K562 (cell line): ENCODE results near the gene CBX2. TPM values are rescaled to one million over a fixed set of nuclear protein-coding genes. Genes with fewer than 3 reads are reported as not detected.

Experiments
- ATAC-seq: fragments of 200-7000 bp; cut with Tn5 transposase; 3 replicates; pipeline ENCODE4 v1.9.1; 2020; ENCODE audit warnings: moderate library complexity
- Bru-seq: library from RNA; stranded (reverse); fragments of 400-500 nt; gene quantifications from one replicate; lab custom pipeline; 2021; lab: Mats Ljungman, UMichigan
- BruChase-seq, 2 experiments: library from RNA; stranded (reverse); fragments of 400-500 nt; gene quantifications; one replicate each; lab custom pipeline; 2021; lab: Mats Ljungman, UMichigan
- BruUV-seq: library from RNA; stranded (reverse); fragments of 400-500 nt; replicated peaks from 2 replicates; lab custom pipeline; 2021; lab: Mats Ljungman, UMichigan
- CTCF ChIA-PET: fragments of 300-600 bp; formaldehyde crosslinking; extraction: SDS; loops from one replicate; lab custom pipeline; 2021; ENCODE audit warnings: low intra/inter-chr PET ratio; lab: Yijun Ruan, JAX
- POLR2A ChIA-PET: fragments of 300-600, 350-650 bp; sonication (Branson Sonifier 250); formaldehyde crosslinking; extraction: SDS; loops from one replicate; lab custom pipeline; 2021; ENCODE audit warnings: antibody characterized with exemption, inconsistent platforms; lab: Yijun Ruan, JAX
- DNase-seq, 4 experiments: peaks; one replicate each; pipeline versions ENCODE4 v3.0.0 to v3.0.0-alpha.2; 2011 to 2018; ENCODE audit warnings: low spot score in 3 of 4, mixed read lengths in 3 of 4; ENCODE audit errors: extremely low read depth in 1 of 4
- FAIRE-seq: peaks from 2 replicates; lab custom pipeline; 2011; peaks lifted over from hg19 to GRCh38; lab: Jason Lieb, UNC
- H2AFZ ChIP-seq: 2 replicates; pipeline ENCODE4 v1.6.0; 2011; ENCODE audit warnings: low read depth, low read length, control low read depth, inconsistent platforms
- H3K27ac ChIP-seq: fragments of 200-600 bp; 3 replicates; pipeline ENCODE4 v1.8.0; 2011; ENCODE audit warnings: low read depth, mild to moderate bottlenecking, control low read depth, inconsistent platforms, low read length, moderate library complexity, mixed read lengths; ENCODE audit errors: extremely low read depth
- H3K27me3 ChIP-seq, 2 experiments: fragments of 300-600 bp in 1 of 2; 2 replicates in 1 of 2; 3 replicates in 1 of 2; pipeline versions ENCODE4 v1.6.0 to v1.8.0; 2011; ENCODE audit warnings: inconsistent platforms in 2 of 2, low read length in 2 of 2, mild to moderate bottlenecking in 1 of 2, mixed read lengths in 1 of 2, moderate library complexity in 1 of 2; ENCODE audit not compliant: control insufficient read depth in 2 of 2, insufficient read depth in 2 of 2
- H3K36me3 ChIP-seq: fragments of 300-600 bp; 3 replicates; pipeline ENCODE4 v1.8.0; 2011; ENCODE audit warnings: mild to moderate bottlenecking, low read length, inconsistent platforms; ENCODE audit not compliant: control insufficient read depth, insufficient read depth
- H3K4me1 ChIP-seq, 2 experiments: fragments of 200-600 bp in 1 of 2; replicated peaks in 1 of 2; 2 replicates in 1 of 2; 3 replicates in 1 of 2; pipeline versions ENCODE4 v1.5.1 to v1.8.0; 2011; ENCODE audit warnings: inconsistent platforms in 2 of 2, low read length in 2 of 2, mild to moderate bottlenecking in 1 of 2, mixed read lengths in 1 of 2, moderate library complexity in 1 of 2; ENCODE audit not compliant: control insufficient read depth in 2 of 2, insufficient read depth in 2 of 2
- H3K4me2 ChIP-seq: 2 replicates; pipeline ENCODE4 v1.6.1; 2011; ENCODE audit warnings: low read length, control low read depth, inconsistent platforms, mixed read lengths; ENCODE audit not compliant: insufficient read depth
- H3K4me3 ChIP-seq: fragments of 200-600 bp; sonication (generic), shearing (Covaris generic); 2 replicates; pipeline ENCODE4 v1.5.1; 2016; ENCODE audit warnings: control low read depth, inconsistent platforms
- H3K79me2 ChIP-seq: fragments of 200-600 bp; 3 replicates; pipeline ENCODE4 v1.8.0; 2011; ENCODE audit warnings: low read length, inconsistent platforms; ENCODE audit not compliant: control insufficient read depth, insufficient read depth
- H3K9ac ChIP-seq, 2 experiments: 2 replicates each; pipeline versions ENCODE4 v1.6.0 to v1.6.1; 2011; ENCODE audit warnings: low read depth in 2 of 2, low read length in 2 of 2, control low read depth in 1 of 2, inconsistent platforms in 1 of 2, mild to moderate bottlenecking in 1 of 2, mixed read lengths in 1 of 2; ENCODE audit not compliant: insufficient read depth in 1 of 2
- H3K9me1 ChIP-seq: one replicate; pipeline ENCODE4 v1.6.0; 2011; ENCODE audit warnings: inconsistent platforms, mild to moderate bottlenecking, low read length, moderate library complexity; ENCODE audit not compliant: control insufficient read depth, insufficient read depth
- H3K9me3 ChIP-seq: replicated peaks from 2 replicates; pipeline ENCODE4 v1.5.1; 2011; ENCODE audit warnings: low read depth, low read length, inconsistent platforms; ENCODE audit not compliant: control insufficient read depth, insufficient read depth
- H4K20me1 ChIP-seq: replicated peaks from 2 replicates; pipeline ENCODE4 v1.6.1; 2011; ENCODE audit warnings: low read length, inconsistent platforms, mixed read lengths; ENCODE audit not compliant: control insufficient read depth, insufficient read depth
- CHCHD3 ChIP-seq: fragments of 250-450 bp; sonication (Bioruptor Pico); IDR thresholded peaks from 2 replicates; pipeline ENCODE4 v2.1.2; 2022; ENCODE audit warnings: mild to moderate bottlenecking
- DDX20 ChIP-seq: fragments of 450-650 bp; IDR thresholded peaks from 2 replicates; pipeline ENCODE4 v1.6.1; 2016; ENCODE audit warnings: missing genetic modification characterization, low read depth, mild to moderate bottlenecking, missing compliant biosample characterization, moderate library complexity
- LARP7 ChIP-seq: fragments of 450-650 bp; IDR thresholded peaks from 2 replicates; pipeline ENCODE4 v1.6.1; 2016
- NONO ChIP-seq, 2 experiments: fragments of 200-400 bp in 1 of 2; fragments of 450-650 bp in 1 of 2; formaldehyde crosslinking in 1 of 2; IDR thresholded peaks; 2 replicates each; pipeline ENCODE4 v1.6.1; 2017; ENCODE audit warnings: low read depth in 2 of 2, mild to moderate bottlenecking in 2 of 2, moderate library complexity in 2 of 2, low read length in 1 of 2
- OTX1 ChIP-seq: fragments of 450-650 bp; formaldehyde crosslinking; IDR thresholded peaks from 2 replicates; pipeline ENCODE4 v1.4.0; 2022; ENCODE audit warnings: mild to moderate bottlenecking
- RNF2 ChIP-seq: sonication (generic); IDR thresholded peaks from 2 replicates; pipeline ENCODE4 v1.6.1; 2016
- WGBS: fragments of 100-300 bp; shearing (Covaris generic); methylation state at CpG from one replicate; pipeline ENCODE4 v1.1.6; 2016; ENCODE audit warnings: low coverage, mixed read lengths; ENCODE audit not compliant: insufficient coverage; ENCODE audit errors: missing lambda C conversion rate; 5-methylcytosine and 5-hydroxymethylcytosine counted together
- in situ Hi-C: fragments of 300-500 bp; cut with MboI; formaldehyde crosslinking; loops from 4 replicates; pipeline ENCODE4 v1.15.0; 2018; ENCODE audit warnings: inconsistent platforms, mixed read lengths
- intact Hi-C: fragments of 100-400 bp; cut with micrococcal nuclease; formaldehyde crosslinking; loops from 2 replicates; pipeline ENCODE4 v1.14.2; 2022
- long read RNA-seq, 3 experiments: library from polyadenylated mRNA in 2 of 3; library from RNA in 1 of 3; unstranded in 2 of 3; stranded (forward) in 1 of 3; transcript quantifications; one replicate each; pipeline ENCODE4 v2.0.0, GENCODE V29; 2019 to 2022
- polyA minus RNA-seq, 3 experiments: library from RNA; depleted of rRNA, polyadenylated mRNA; stranded (reverse); fragments of >200 nt; gene quantifications; 2 replicates each; pipeline ENCODE4 v1.2.3, GENCODE V29; 2011
- polyA plus RNA-seq, 8 experiments: library from polyadenylated mRNA; depleted of rRNA in 4 of 8; stranded (reverse) in 5 of 8; unstranded in 3 of 8; fragments of >200 nt; fragmentation: Nextera tagmentation in 2 of 8; fragmentation: Illumina TruSeq in 1 of 8; extraction: Ambion mirVana in 2 of 8; extraction: Trizol in 1 of 8; gene quantifications; 2 replicates each; pipeline versions ENCODE4 v1.2.1 to v1.2.3, GENCODE V29; 2011 to 2014; ENCODE audit warnings: inconsistent platforms in 1 of 8, missing spikeins in 1 of 8
- total RNA-seq, 7 experiments: library from RNA; depleted of rRNA in 6 of 7; stranded (reverse); fragments of >200 nt in 6 of 7; fragmentation: Illumina TruSeq in 2 of 7; extraction: Trizol in 2 of 7; gene quantifications; 2 replicates each; pipeline versions ENCODE4 v1.2.1 to v1.2.3, GENCODE V29; 2011 to 2021; ENCODE audit warnings: low replicate concordance in 1 of 7
- TF ChIP-seq, protein P1 (sequence below): IDR thresholded peaks from 3 replicates; pipeline ENCODE4 v1.6.1; 2011; ENCODE audit warnings: borderline replicate concordance, mild to moderate bottlenecking; ENCODE audit not compliant: insufficient read length, insufficient read depth
- TF ChIP-seq, protein P2 (sequence below): fragments of 450-650 bp; formaldehyde crosslinking; IDR thresholded peaks from 2 replicates; pipeline ENCODE4 v1.4.0; 2022; ENCODE audit warnings: missing genetic modification characterization

The CBX2 gene
- 20.1 and 55.7 TPM in 2 replicates for total RNA-seq (2011; cell fraction: chromatin; rRNA removed; ENCODE audit: low replicate concordance)
- total RNA-seq (2011; cell fraction: nucleolus; rRNA removed) = 37.1 and 52.4 TPM in 2 replicates
- 27.8 and 34.1 TPM in 2 replicates for total RNA-seq (2011; cell fraction: nucleoplasm; rRNA removed)
- total RNA-seq (2014; rRNA removed) (18.2 and 23.6 TPM in 2 replicates), total RNA-seq (2014; rRNA removed; fragmentation: Illumina TruSeq; extraction: Trizol) (6.9 and 8.4 TPM in 2 replicates), total RNA-seq (2015; rRNA removed; fragmentation: Illumina TruSeq; extraction: Trizol) (16.5 and 18.1 TPM in 2 replicates), total RNA-seq (2021) (26.9 and 28.5 TPM in 2 replicates), polyA plus RNA-seq (2011; rRNA removed) (13.9 and 18.3 TPM in 2 replicates), polyA plus RNA-seq (2014; fragmentation: Illumina TruSeq; extraction: Trizol) (13.9 and 16.9 TPM in 2 replicates), polyA plus RNA-seq (2014; fragmentation: Nextera tagmentation; extraction: Ambion mirVana) (1 to 10 TPM in 1 of 2 experiments, under 1 TPM in 1; 0.66 to 1.0 TPM), polyA plus RNA-seq (2014; rRNA removed) (17.4 and 18.4 TPM in 2 replicates), polyA minus RNA-seq (2011; rRNA and poly(A)+ RNA removed) (10.0 and 14.9 TPM in 2 replicates), Bru-seq, nascent RNA (percentile 78 among the genes with signal in this experiment), BruChase-seq, experiment 1, labeled RNA remaining after a 2-hour chase (percentile 68 among the genes with signal in this experiment), BruChase-seq, experiment 2, labeled RNA remaining after a 6-hour chase (percentile 69 among the genes with signal in this experiment)
- 17.2 and 30.0 TPM in 2 replicates for polyA plus RNA-seq (2011; cell fraction: cytosol; rRNA removed)
- polyA plus RNA-seq (2011; cell fraction: nucleus; rRNA removed) = 35.0 and 55.5 TPM in 2 replicates
- polyA plus RNA-seq (2012) = 13.0 and 18.6 TPM in 2 replicates
- 20.6 and 24.0 TPM in 2 replicates for polyA minus RNA-seq (2011; cell fraction: cytosol; rRNA and poly(A)+ RNA removed)
- polyA minus RNA-seq (2011; cell fraction: nucleus; rRNA and poly(A)+ RNA removed) = 18.0 and 19.1 TPM in 2 replicates
- long read RNA-seq, experiment 1, full-length matches to known transcripts = 21 of 214 reads
- long read RNA-seq, experiment 1, partial matches to known transcripts = 179 of 214 reads
- long read RNA-seq, experiment 1, other reads (novel, unspliced or antisense) = 14 of 214 reads
- long read RNA-seq, experiment 2, full-length matches to known transcripts = 6 of 48 reads
- long read RNA-seq, experiment 2, partial matches to known transcripts = 3 of 48 reads
- long read RNA-seq, experiment 2, other reads (novel, unspliced or antisense) = 39 of 48 reads
- long read RNA-seq, experiment 3, partial matches to known transcripts = 0 of 8 reads
- long read RNA-seq, experiment 3, other reads (novel, unspliced or antisense) = 7 of 8 reads

DNA sequence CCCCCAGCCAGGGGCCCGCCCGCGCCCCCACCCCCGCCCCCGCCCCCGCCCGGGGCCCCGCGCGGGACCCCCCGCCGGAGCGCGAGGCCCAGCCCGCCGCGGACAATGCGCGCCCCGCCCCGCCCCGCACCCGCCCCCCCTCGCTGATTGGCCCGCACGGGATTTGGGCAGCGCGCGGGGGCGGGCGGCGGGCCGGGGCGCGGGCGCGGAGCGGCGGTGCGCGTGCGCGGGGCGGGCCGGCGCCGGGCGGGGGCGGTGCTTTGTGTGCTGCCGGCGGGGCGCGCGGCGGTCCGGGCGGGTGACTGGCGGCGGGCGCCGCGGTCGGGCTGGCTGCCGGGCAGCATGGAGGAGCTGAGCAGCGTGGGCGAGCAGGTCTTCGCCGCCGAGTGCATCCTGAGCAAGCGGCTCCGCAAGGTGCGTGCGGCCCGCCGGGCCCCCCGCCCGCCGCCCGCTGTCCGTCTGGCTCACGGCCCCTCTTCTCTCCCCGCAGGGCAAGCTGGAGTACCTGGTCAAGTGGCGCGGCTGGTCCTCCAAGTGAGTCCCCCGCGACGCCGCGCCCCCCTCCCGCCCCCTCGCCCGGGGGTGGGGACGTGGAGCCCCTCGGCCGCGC lies at the start of gene CBX2:
CBX2 (plus strand) TSS at position 255 of the 610 bp plus-strand sequence; CDS start at position 343, 88 bp downstream.
- H3K4me1 ChIP-seq = peaks cover 23 to 38% of the 10 kb centered on the region in 2 experiments
- peak within 1 kb of the TSS; percentile 88 for H2AFZ ChIP-seq
- H3K27me3 ChIP-seq = no peaks in the 10 kb centered on the region
- peak within 1 kb of the TSS; percentile 74 to 93 for H3K9ac ChIP-seq
- H3K79me2 ChIP-seq = peaks cover 19% of the 10 kb centered on the region
- no peaks in the 10 kb centered on the region for H3K9me1 ChIP-seq
- peaks cover 35% of the 10 kb centered on the region for H3K36me3 ChIP-seq
- peak within 1 kb of the TSS; percentile 77 for H3K4me3 ChIP-seq
- H3K9me3 ChIP-seq = no peaks in the 10 kb centered on the region
- ChIA-PET POLR2A (interaction anchor here (0.6 to 1.9 kb wide), 10 partner anchors 9 to 57 kb away, joined by 3 to 9 read pairs (median 5); partner anchors contain the start of gene CBX8), CTCF (interaction anchor here (0.7 to 2.1 kb wide), 3 partner anchors 32 to 180 kb away, joined by 3 to 8 read pairs (median 8); no protein-coding TSS in a partner anchor)
- intact Hi-C loops (loop anchor here (5.0 kb wide), 1 partner anchor 36 kb away; no protein-coding TSS in a partner anchor), in situ Hi-C loops (no loop called here)
- ATAC-seq = peak; percentile 75
- peak; percentile 88 to 98 (median 96) for DNase-seq
- no peak for FAIRE-seq
- BruUV-seq = no TSS peak
- H3K27ac ChIP-seq = peak within 1 kb of the TSS; percentile 77
- H3K4me2 ChIP-seq = peak within 1 kb of the TSS; percentile 75
- no peaks in the 10 kb centered on the region for H4K20me1 ChIP-seq
- WGBS = 0% methylated on average over 14 of the region's 96 CpGs
- TF ChIP-seq DDX20 (tag) (no peak), RNF2 (no peak), OTX1 (no peak), NONO (IDR thresholded peaks at IDR 0.05; ENCODE audit: low read depth in 2 of 2, low read length in 1 of 2) (no peak), CHCHD3 (CRISPR knock-in tag) (no peak), LARP7 (no peak)
- TF ChIP-seq, protein P1, sequence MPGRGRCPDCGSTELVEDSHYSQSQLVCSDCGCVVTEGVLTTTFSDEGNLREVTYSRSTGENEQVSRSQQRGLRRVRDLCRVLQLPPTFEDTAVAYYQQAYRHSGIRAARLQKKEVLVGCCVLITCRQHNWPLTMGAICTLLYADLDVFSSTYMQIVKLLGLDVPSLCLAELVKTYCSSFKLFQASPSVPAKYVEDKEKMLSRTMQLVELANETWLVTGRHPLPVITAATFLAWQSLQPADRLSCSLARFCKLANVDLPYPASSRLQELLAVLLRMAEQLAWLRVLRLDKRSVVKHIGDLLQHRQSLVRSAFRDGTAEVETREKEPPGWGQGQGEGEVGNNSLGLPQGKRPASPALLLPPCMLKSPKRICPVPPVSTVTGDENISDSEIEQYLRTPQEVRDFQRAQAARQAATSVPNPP = no peak
- TF ChIP-seq, protein P2, sequence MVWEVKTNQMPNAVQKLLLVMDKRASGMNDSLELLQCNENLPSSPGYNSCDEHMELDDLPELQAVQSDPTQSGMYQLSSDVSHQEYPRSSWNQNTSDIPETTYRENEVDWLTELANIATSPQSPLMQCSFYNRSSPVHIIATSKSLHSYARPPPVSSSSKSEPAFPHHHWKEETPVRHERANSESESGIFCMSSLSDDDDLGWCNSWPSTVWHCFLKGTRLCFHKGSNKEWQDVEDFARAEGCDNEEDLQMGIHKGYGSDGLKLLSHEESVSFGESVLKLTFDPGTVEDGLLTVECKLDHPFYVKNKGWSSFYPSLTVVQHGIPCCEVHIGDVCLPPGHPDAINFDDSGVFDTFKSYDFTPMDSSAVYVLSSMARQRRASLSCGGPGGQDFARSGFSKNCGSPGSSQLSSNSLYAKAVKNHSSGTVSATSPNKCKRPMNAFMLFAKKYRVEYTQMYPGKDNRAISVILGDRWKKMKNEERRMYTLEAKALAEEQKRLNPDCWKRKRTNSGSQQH (CRISPR knock-in tag) = no peak
